Ectodermal cell (in vitro differentiated cells): ENCODE data around the gene GPR146.

Source experiments
- H3K27ac ChIP-seq: 2 replicates; pipeline ENCODE4 v1.7.0; 2013; ENCODE audit warnings: mild to moderate bottlenecking, low read depth, low read length; ENCODE audit not compliant: insufficient read depth, poor library complexity, severe bottlenecking
- H3K27me3 ChIP-seq: 2 replicates; pipeline ENCODE4 v1.7.0; 2013; ENCODE audit warnings: mild to moderate bottlenecking, low read length; ENCODE audit not compliant: insufficient read depth, control insufficient read depth, poor library complexity, severe bottlenecking
- H3K36me3 ChIP-seq: one replicate; pipeline ENCODE4 v1.7.0; 2013; ENCODE audit warnings: low read length; ENCODE audit not compliant: control insufficient read depth, insufficient read depth
- H3K4me1 ChIP-seq: one replicate; pipeline ENCODE4 v1.7.0; 2013; ENCODE audit warnings: low read length; ENCODE audit not compliant: control insufficient read depth, insufficient read depth
- H3K4me3 ChIP-seq: 2 replicates; pipeline ENCODE4 v1.7.0; 2013; ENCODE audit warnings: low read depth, low read length, control low read depth; ENCODE audit not compliant: insufficient read depth
- H3K9me3 ChIP-seq: 2 replicates; pipeline ENCODE4 v1.7.0; 2013; ENCODE audit warnings: mild to moderate bottlenecking, low read length, moderate library complexity; ENCODE audit not compliant: control insufficient read depth
- WGBS, 2 experiments: methylation state at CpG; one replicate each; pipeline ENCODE4 v1.1.7; 2013; ENCODE audit warnings: missing lambda C conversion rate in 2 of 2; 5-methylcytosine and 5-hydroxymethylcytosine counted together

Gene GPR146

DNA sequence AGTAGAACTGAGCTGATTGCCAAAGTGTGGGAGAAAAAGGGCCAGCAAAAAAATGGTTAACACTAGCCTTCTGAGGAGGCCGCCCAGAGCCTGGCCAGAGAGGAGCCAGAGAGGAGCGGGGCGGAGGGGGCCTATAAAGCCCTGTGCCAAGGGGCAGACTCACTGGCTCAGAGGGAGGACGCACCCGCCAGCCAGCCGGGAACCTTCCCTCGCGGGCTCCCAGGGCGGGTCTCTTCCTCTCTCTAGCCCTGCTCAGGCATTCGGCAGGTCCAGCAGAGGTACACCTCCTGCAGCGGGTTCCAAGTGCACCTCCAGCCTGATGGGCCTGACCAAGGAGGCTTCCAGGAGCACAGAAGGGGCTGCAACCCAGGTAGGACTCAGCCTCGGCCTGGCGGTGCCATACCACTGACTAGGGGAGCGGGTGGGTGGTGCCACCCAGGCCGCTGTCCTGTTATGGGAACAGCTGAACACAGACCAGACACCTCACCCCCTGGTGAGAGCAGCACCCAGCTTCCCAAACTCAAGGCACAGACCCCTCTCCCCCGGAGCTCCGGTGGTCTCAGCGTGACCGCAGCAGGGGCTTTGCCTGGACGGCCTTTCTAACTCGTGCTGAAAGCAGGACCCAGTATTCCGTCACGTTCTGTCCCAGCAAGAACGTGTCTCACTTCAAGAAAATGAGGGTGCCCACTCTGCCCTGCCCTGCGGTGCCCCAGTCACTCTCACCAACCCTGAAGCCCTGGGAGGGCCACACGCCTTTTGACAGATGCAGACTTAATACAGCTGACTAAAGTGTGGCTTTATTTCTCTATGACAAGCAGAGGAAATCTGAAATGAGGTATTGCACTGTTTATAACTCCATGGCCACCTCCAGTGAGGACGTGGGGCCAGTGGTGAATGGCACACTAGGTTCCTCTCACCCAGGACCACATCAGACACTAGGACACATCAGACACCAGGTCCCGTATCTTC, 43.9 kb downstream of the GPR146 start, which contains the start of gene GPER1:
Gene GPER1, plus strand, starts transcription at position 162 of the 969 bp plus-strand sequence. CDS start 3,616 bp downstream, outside the sequence.
- WGBS, 2 experiments: 53 to 54% methylated on average over 28 of the region's 28 CpGs
- H3K27me3 ChIP-seq: no peaks in the 10 kb centered on the region

GRCh38 chr7:1090236-1090635, 45.9 kb downstream of the GPR146 start:
- no peak overlapping the region for H3K27ac ChIP-seq
- no peak overlapping the region for H3K4me3 ChIP-seq
- H3K4me1 ChIP-seq: peaks cover 22% of the 10 kb centered on the region
- WGBS, 2 experiments: 95% methylated on average over 21 of the region's 21 CpGs
- no peaks in the 10 kb centered on the region for H3K9me3 ChIP-seq
- no peaks in the 10 kb centered on the region for H3K36me3 ChIP-seq
- no peaks in the 10 kb centered on the region for H3K27me3 ChIP-seq

More for the DNA sequence above, 43.9 kb downstream of the GPR146 start, which contains the start of gene GPER1:
- Histone ChIP-seq H3K4me3 (peak within 1 kb of the TSS; percentile 25), H3K36me3 (no peaks in the 10 kb centered on the region), H3K27ac (no peak within 1 kb of the TSS), H3K4me1 (peaks cover 22% of the 10 kb centered on the region), H3K9me3 (no peaks in the 10 kb centered on the region)

DNA sequence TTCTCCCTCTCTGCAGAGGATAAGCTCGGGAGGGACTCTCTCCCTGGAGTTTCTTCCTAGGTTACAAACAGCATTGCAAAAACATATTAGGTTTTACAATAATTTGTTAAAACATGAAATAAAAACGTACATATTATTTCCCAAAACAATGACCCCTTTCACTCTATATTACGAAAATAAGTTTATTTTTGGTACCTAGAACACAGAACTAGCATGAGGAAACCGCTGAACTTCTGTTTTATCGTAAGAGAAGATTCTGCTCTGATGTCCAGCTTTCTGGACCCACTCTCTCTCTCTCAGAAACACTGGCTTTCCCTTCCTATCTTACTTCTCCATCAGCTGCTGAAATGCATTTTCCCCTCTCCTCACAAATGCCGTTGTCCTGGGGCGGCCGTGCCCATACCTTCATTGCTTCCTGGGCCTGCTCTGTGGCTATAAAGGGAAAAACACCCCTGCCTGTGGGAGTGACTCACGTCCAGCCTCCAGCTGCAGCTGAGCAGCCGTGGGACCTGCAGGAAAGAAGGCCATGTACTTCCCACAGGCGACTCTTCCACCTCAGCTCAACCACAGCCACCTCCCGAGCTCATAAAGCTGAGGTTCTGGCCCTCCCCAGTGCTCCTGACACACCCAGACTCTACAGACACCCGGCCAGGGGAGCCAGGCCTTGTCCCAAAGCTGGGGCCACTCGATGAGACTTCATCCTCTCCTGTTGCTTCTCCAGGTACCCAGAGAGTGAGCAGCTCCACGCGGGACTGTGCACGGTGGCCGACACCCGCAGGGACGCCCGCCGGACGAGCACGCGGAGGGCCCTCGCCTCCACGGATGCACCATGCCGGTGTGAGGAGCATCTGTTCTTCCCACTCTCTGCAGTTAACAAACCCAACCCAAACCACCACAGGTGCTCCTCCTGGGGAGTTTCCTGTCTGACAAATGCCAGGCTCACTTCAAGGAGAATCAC, 46.6 kb downstream of the GPR146 start:
- H3K27ac ChIP-seq: no peak overlapping the region
- H3K4me1 ChIP-seq: peaks cover 22% of the 10 kb centered on the region
- 92 to 94% methylated on average over 28 of the region's 28 CpGs for WGBS, 2 experiments
- H3K27me3 ChIP-seq: no peaks in the 10 kb centered on the region
- no peaks in the 10 kb centered on the region for H3K9me3 ChIP-seq
- H3K36me3 ChIP-seq: no peaks in the 10 kb centered on the region
- H3K4me3 ChIP-seq: no peak overlapping the region

DNA sequence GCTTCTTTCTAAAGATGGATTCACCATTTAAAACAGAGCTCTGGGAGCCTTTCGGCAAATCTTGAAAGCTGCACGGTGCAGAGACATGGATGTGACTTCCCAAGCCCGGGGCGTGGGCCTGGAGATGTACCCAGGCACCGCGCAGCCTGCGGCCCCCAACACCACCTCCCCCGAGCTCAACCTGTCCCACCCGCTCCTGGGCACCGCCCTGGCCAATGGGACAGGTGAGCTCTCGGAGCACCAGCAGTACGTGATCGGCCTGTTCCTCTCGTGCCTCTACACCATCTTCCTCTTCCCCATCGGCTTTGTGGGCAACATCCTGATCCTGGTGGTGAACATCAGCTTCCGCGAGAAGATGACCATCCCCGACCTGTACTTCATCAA, 47.3 kb downstream of the GPR146 start:
- Histone ChIP-seq H3K4me3 (no peak overlapping the region), H3K27me3 (no peaks in the 10 kb centered on the region), H3K4me1 (peaks cover 18% of the 10 kb centered on the region), H3K36me3 (no peaks in the 10 kb centered on the region), H3K27ac (no peak overlapping the region), H3K9me3 (no peaks in the 10 kb centered on the region)
- WGBS, 2 experiments: 95 to 96% methylated on average over 18 of the region's 18 CpGs

DNA sequence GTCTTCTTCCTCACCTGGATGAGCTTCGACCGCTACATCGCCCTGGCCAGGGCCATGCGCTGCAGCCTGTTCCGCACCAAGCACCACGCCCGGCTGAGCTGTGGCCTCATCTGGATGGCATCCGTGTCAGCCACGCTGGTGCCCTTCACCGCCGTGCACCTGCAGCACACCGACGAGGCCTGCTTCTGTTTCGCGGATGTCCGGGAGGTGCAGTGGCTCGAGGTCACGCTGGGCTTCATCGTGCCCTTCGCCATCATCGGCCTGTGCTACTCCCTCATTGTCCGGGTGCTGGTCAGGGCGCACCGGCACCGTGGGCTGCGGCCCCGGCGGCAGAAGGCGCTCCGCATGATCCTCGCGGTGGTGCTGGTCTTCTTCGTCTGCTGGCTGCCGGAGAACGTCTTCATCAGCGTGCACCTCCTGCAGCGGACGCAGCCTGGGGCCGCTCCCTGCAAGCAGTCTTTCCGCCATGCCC, 47.9 kb downstream of the GPR146 start:
- 96% methylated on average over 40 of the region's 40 CpGs for WGBS, 2 experiments
- Histone ChIP-seq H3K4me3 (no peak overlapping the region), H3K27me3 (no peaks in the 10 kb centered on the region), H3K27ac (no peak overlapping the region), H3K36me3 (no peaks in the 10 kb centered on the region), H3K9me3 (no peaks in the 10 kb centered on the region), H3K4me1 (peaks cover 12% of the 10 kb centered on the region)

- H3K36me3 ChIP-seq: no peaks in the 10 kb centered on the region
- peaks cover 6% of the 10 kb centered on the region for H3K4me1 ChIP-seq
- no peak overlapping the region for H3K4me3 ChIP-seq
- 95 to 96% methylated on average over 40 of the region's 40 CpGs for WGBS, 2 experiments
- no peak overlapping the region for H3K27ac ChIP-seq
- no peaks in the 10 kb centered on the region for H3K9me3 ChIP-seq
- H3K27me3 ChIP-seq: no peaks in the 10 kb centered on the region
Observed at GRCh38 chr7:1092806-1093501, 48.6 kb downstream of the GPR146 start.

DNA sequence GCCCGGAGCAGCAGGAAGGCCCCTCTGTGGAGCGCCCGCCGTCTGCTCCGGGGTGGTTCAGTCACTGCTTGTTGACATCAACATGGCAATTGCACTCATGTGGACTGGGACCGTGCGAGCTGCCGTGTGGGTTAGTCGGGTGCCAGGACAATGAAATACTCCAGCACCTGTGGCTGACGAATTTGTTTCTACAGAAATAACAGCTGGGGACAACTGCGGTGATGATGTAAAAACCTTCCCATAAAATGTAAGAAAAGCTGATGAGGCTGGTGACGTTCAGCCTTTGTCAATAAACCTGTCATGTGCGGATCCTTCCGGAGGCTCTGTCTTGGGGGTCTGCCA, 49.1 kb downstream of the GPR146 start:
- H3K4me3 ChIP-seq: no peak overlapping the region
- no peaks in the 10 kb centered on the region for H3K36me3 ChIP-seq
- H3K27me3 ChIP-seq: no peaks in the 10 kb centered on the region
- peaks cover under 1% of the 10 kb centered on the region for H3K4me1 ChIP-seq
- H3K9me3 ChIP-seq: no peaks in the 10 kb centered on the region
- WGBS, 2 experiments: 91 to 96% methylated on average over 14 of the region's 14 CpGs
- H3K27ac ChIP-seq: no peak overlapping the region

DNA sequence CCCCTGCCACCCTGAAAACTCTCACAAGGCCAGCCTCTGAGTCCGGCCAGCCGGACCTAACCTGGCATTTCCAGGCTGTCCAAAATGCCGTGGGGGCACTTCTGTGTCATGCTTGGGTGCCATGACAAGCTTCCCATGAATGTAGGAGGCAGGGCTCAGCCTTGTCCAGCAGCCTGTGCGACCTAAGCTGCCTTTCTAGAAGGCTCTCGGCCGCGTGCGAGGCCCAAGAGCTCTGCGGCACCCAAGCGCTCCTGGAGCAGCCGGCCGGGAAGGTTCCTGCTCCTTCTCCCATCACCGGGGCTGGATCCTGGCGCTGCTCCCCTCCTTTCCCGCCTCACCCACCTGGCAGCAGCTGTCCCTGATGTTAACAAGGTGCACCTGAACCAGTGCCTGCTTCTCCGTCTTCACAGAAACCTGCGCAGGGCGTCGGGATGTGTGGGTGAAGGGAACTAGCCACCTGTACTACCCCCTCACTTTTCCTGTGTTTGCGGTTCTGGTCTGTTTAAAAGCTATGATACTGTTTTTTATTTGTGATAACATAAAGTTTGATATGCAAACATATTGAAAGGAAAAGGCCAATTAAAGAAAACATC, 49.7 kb downstream of the GPR146 start:
- Histone ChIP-seq H3K4me3 (no peak overlapping the region), H3K27ac (no peak overlapping the region), H3K27me3 (no peaks in the 10 kb centered on the region), H3K36me3 (no peaks in the 10 kb centered on the region), H3K9me3 (no peaks in the 10 kb centered on the region), H3K4me1 (no peaks in the 10 kb centered on the region)
- WGBS, 2 experiments: 94 to 95% methylated on average over 20 of the region's 20 CpGs

GRCh38 chr7:1094870-1095269, 50.5 kb downstream of the GPR146 start:
- 93 to 94% methylated on average over 14 of the region's 14 CpGs for WGBS, 2 experiments
- H3K27me3 ChIP-seq: no peaks in the 10 kb centered on the region
- no peak overlapping the region for H3K4me3 ChIP-seq
- no peaks in the 10 kb centered on the region for H3K36me3 ChIP-seq
- H3K9me3 ChIP-seq: no peaks in the 10 kb centered on the region
- H3K27ac ChIP-seq: no peak overlapping the region
- no peaks in the 10 kb centered on the region for H3K4me1 ChIP-seq
